Effector memory CD8-positive, alpha-beta T cell (primary cell): ENCODE data around the gene CDHR2.
"Not testable (repeated sequence)": the region's sequence is repeated elsewhere in the genome, so short reads cannot be mapped to it uniquely, and the experiment has no call there.

Experiments used
- ATAC-seq: fragments of 150-1000 bp; cut with Tn5 transposase; replicated peaks from 2 replicates; pipeline ENCODE4 v1.10.0; 2021; ENCODE audit warnings: mild to moderate bottlenecking, moderate library complexity
- DNase-seq, 3 experiments: peaks; one replicate each; pipeline ENCODE4 v3.0.0; 2021
- H3K27ac Mint-ChIP-seq, 2 donors: one replicate each; pipeline ENCODE4 v1.8.0; 2022; ENCODE audit warnings: mild to moderate bottlenecking in 2 of 2, mixed read lengths in 2 of 2, moderate library complexity in 2 of 2
- H3K27me3 Mint-ChIP-seq, 2 donors: one replicate each; pipeline ENCODE4 v1.8.0; 2022; ENCODE audit warnings: mixed read lengths in 2 of 2
- H3K36me3 Mint-ChIP-seq: one replicate; pipeline ENCODE4 v1.8.0; 2022; ENCODE audit warnings: mild to moderate bottlenecking, moderate library complexity, mixed read lengths; ENCODE audit not compliant: insufficient read depth
- H3K4me1 Mint-ChIP-seq, 2 donors: one replicate each; pipeline ENCODE4 v1.8.0; 2022; ENCODE audit warnings: low read depth in 2 of 2, mixed read lengths in 2 of 2
- H3K4me3 Mint-ChIP-seq, 2 donors: one replicate each; pipeline ENCODE4 v1.8.0; 2022; ENCODE audit warnings: mild to moderate bottlenecking in 2 of 2, mixed read lengths in 2 of 2, moderate library complexity in 2 of 2
- H3K9me3 Mint-ChIP-seq, 2 donors: one replicate each; pipeline ENCODE4 v1.8.0; 2022; ENCODE audit warnings: mixed read lengths in 2 of 2

Gene CDHR2

DNA sequence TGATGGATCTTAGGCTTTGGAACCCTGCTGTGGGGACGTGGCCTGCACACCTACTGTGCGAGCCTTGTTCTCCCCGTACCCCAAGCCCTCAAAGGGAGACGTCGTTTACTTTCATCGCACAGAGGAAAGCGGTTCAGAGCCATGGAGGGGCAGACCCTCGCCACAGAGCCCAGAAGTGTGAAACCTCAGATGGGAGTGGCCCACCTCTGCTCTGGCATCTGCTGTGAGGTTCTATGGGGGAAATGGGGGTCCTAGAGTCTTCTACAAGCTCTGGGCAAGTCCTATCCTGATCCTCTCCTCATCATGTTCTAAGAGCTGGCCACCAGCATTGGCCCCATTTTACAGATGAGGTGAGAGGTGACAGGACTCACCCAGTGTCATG, 8.2 kb upstream of the CDHR2 start:
- Mint-ChIP-seq H3K36me3 (peaks cover 46% of the 10 kb centered on the region), H3K4me3 (peak overlapping the region; percentile 89 to 91), H3K4me1 (peaks cover 49 to 59% of the 10 kb centered on the region in 2 donors), H3K27me3 (no peaks in the 10 kb centered on the region), H3K27ac (peak overlapping the region; percentile 92 to 98), H3K9me3 (no peaks in the 10 kb centered on the region)
- DNase-seq (peak; percentile 53 to 56 (median 54)), ATAC-seq (peak; percentile 3)

DNA sequence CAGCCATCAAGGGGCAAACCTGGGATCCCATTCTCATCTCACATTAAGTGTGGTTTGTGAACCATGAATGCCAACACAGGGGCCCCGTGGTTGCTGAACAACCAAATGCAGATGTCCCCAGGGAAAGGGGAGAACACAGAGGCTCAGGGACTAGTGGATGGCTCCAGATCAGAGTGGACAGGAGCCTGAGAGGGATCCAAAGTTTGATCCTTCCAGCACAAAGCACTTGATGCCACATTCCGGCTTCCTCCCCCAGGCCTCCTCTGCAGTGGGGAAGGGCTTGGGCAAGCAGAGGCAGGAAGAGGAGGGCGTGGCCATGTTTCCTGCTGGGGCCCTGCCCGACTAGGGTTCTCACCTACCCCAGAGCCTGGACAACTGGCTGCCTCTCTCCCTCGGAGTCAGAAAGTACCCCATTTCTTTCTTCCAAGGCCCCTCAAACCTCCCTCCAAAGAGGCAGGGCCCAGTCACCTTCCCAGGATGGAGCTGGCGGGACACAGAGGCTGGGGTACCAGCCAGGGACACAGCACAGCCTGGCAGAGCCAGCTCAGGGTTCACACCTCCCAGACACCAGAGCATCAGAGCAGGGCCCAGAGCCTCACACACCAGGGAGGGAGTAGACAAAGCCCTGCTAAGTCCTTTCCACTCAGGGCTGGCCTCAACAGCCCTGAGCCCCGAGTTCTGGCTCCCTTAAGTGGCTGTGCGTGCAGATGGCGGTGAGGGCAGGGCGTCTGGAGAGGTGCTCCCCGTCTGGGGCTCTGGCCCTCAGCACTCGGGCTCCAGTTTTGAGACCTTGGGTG, 7.6 kb upstream of the CDHR2 start:
- Mint-ChIP-seq H3K27me3 (no peaks in the 10 kb centered on the region), H3K4me3 (peak overlapping the region; percentile 89 to 91), H3K27ac (peak overlapping the region; percentile 92 to 98), H3K4me1 (peaks cover 49 to 59% of the 10 kb centered on the region in 2 donors), H3K36me3 (peaks cover 40% of the 10 kb centered on the region), H3K9me3 (no peaks in the 10 kb centered on the region)
- ATAC-seq (peak; percentile 14), DNase-seq (peak; percentile 65 to 72 (median 67))

- peak overlapping the region; percentile 89 to 91 for H3K4me3 Mint-ChIP-seq
- no peaks in the 10 kb centered on the region for H3K27me3 Mint-ChIP-seq
- H3K4me1 Mint-ChIP-seq: peaks cover 49 to 59% of the 10 kb centered on the region in 2 donors
Observed at GRCh38 chr5:176542135-176542595, 7.0 kb upstream of the CDHR2 start.

GRCh38 chr5:176542596-176543427, 6.3 kb upstream of the CDHR2 start:
- peak overlapping the region; percentile 89 to 91 for H3K4me3 Mint-ChIP-seq
- H3K4me1 Mint-ChIP-seq: peaks cover 49 to 62% of the 10 kb centered on the region in 2 donors
- H3K9me3 Mint-ChIP-seq: no peaks in the 10 kb centered on the region
- peak overlapping the region; percentile 92 to 98 for H3K27ac Mint-ChIP-seq
- no peaks in the 10 kb centered on the region for H3K27me3 Mint-ChIP-seq
- ATAC-seq (peak; percentile 18), DNase-seq (peak in 2 of 3 experiments; percentile 26 to 28)
- peaks cover 30% of the 10 kb centered on the region for H3K36me3 Mint-ChIP-seq

More at GRCh38 chr5:176542135-176542595, 7.0 kb upstream of the CDHR2 start:
- ATAC-seq (no peak), DNase-seq (peak; percentile 43 to 53 (median 46))
- Mint-ChIP-seq H3K36me3 (peaks cover 36% of the 10 kb centered on the region), H3K9me3 (no peaks in the 10 kb centered on the region), H3K27ac (peak overlapping the region; percentile 92 to 98)

GRCh38 chr5:176543428-176544182, 5.5 kb upstream of the CDHR2 start:
- H3K27me3 Mint-ChIP-seq: no peaks in the 10 kb centered on the region
- ATAC-seq: peak; percentile 64
- no peaks in the 10 kb centered on the region for H3K9me3 Mint-ChIP-seq
- peak; percentile 61 to 71 (median 63) for DNase-seq
- H3K27ac Mint-ChIP-seq: peak overlapping the region; percentile 75 to 92
- peaks cover 44 to 57% of the 10 kb centered on the region in 2 donors for H3K4me1 Mint-ChIP-seq
- H3K36me3 Mint-ChIP-seq: peaks cover 30% of the 10 kb centered on the region
- H3K4me3 Mint-ChIP-seq: peak overlapping the region; percentile 88 to 89

DNA sequence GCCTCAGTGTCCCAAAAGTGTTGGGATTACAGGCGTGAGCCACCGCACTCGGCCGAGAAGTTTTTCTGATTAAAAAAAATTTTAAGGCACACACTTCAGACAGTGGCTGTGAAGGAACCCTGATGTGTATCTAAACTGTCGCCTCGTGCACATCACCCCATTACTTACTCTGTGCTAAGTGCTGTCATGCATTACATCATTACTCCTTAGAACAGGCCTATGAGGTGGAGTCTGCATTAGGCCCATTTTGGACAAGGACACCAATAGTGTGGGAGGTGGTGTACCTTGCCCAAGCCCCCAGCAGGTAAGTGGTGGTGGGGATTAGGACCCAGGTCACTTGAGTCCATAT, 3.8 kb upstream of the CDHR2 start:
- H3K4me1 Mint-ChIP-seq: peaks cover 36 to 49% of the 10 kb centered on the region in 2 donors
- peak overlapping the region in 1 of 2 donors; percentile 10 for H3K27ac Mint-ChIP-seq
- H3K4me3 Mint-ChIP-seq: peak overlapping the region in 1 of 2 donors; percentile 89

GRCh38 chr5:176545737-176546509, 3.2 kb upstream of the CDHR2 start:
- Mint-ChIP-seq H3K27me3 (no peaks in the 10 kb centered on the region), H3K4me3 (no peak overlapping the region), H3K27ac (peak overlapping the region in 1 of 2 donors; percentile 10), H3K36me3 (peaks cover 25% of the 10 kb centered on the region), H3K4me1 (peaks cover 30 to 49% of the 10 kb centered on the region in 2 donors), H3K9me3 (no peaks in the 10 kb centered on the region)
- DNase-seq (no peak), ATAC-seq (no peak)

More for the DNA sequence above, 3.8 kb upstream of the CDHR2 start:
- ATAC-seq: no peak
- Mint-ChIP-seq H3K27me3 (no peaks in the 10 kb centered on the region), H3K36me3 (peaks cover 30% of the 10 kb centered on the region), H3K9me3 (no peaks in the 10 kb centered on the region)
- DNase-seq: no peak

- Mint-ChIP-seq H3K27me3 (no peaks in the 10 kb centered on the region), H3K4me1 (peaks cover 20 to 36% of the 10 kb centered on the region in 2 donors), H3K36me3 (peaks cover 11% of the 10 kb centered on the region), H3K4me3 (no peak overlapping the region), H3K9me3 (no peaks in the 10 kb centered on the region), H3K27ac (peak overlapping the region; percentile 60 to 73)
- ATAC-seq: peak; percentile 23
- no peak for DNase-seq
Observed at GRCh38 chr5:176547802-176548201, 1.3 kb upstream of the CDHR2 start.

GRCh38 chr5:176549871-176550270, 729 bp downstream of the CDHR2 start:
- ATAC-seq: no peak
- peak overlapping the region; percentile 80 to 86 for H3K27ac Mint-ChIP-seq
- DNase-seq: no peak
- no peaks in the 10 kb centered on the region for H3K27me3 Mint-ChIP-seq
- no peaks in the 10 kb centered on the region for H3K9me3 Mint-ChIP-seq
- no peak overlapping the region for H3K4me3 Mint-ChIP-seq
- H3K36me3 Mint-ChIP-seq: peaks cover 6% of the 10 kb centered on the region
- peaks cover 24 to 38% of the 10 kb centered on the region in 2 donors for H3K4me1 Mint-ChIP-seq

GRCh38 chr5:176550275-176550831, 1.2 kb downstream of the CDHR2 start:
- no peak for DNase-seq
- H3K27me3 Mint-ChIP-seq: no peaks in the 10 kb centered on the region
- no peak for ATAC-seq
- peaks cover 6% of the 10 kb centered on the region for H3K36me3 Mint-ChIP-seq
- peaks cover 24 to 40% of the 10 kb centered on the region in 2 donors for H3K4me1 Mint-ChIP-seq
- peak overlapping the region; percentile 18 to 64 for H3K4me3 Mint-ChIP-seq
- H3K9me3 Mint-ChIP-seq: no peaks in the 10 kb centered on the region
- peak overlapping the region; percentile 80 to 86 for H3K27ac Mint-ChIP-seq

- ATAC-seq, DNase-seq, H3K36me3 Mint-ChIP-seq, H3K27me3 Mint-ChIP-seq, H3K9me3 Mint-ChIP-seq: not testable (repeated sequence)
- peaks cover 27 to 38% of the 10 kb centered on the region in 2 donors for H3K4me1 Mint-ChIP-seq
- H3K4me3 Mint-ChIP-seq: peak overlapping the region; percentile 3 to 64
- H3K27ac Mint-ChIP-seq: peak overlapping the region; percentile 80 to 86
Observed at GRCh38 chr5:176550937-176551336, 1.8 kb downstream of the CDHR2 start.

DNA sequence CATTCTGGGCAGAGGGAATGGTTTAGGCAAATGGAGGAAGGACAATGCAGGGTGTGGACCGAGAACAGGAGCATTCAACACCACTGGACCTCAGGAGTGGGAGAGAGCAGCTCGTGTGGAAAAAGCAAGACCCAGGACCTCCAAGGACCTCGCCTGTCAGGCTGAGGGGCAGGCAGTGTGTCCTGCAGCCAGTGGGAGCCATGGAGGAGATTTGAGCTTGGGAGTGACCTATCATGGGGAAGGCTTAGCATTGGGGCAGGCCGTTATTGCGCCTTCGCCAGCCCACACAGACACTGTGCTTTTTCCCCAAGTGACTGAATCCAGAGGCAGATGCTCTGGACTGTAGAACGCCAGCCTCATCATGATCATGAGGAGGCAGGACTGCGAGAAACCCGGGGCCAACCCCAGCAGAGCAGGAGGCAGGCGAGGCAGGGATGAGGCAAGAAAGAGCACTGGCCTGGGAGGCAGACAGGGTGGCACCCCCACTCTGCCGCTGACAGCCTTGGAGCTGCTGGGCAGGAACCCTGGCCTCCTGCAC, 3.3 kb downstream of the CDHR2 start:
- Mint-ChIP-seq H3K9me3 (no peaks in the 10 kb centered on the region), H3K36me3 (peaks cover 6% of the 10 kb centered on the region), H3K27me3 (no peaks in the 10 kb centered on the region), H3K4me3 (no peak overlapping the region), H3K27ac (peak overlapping the region; percentile 59 to 66), H3K4me1 (peaks cover 29 to 39% of the 10 kb centered on the region in 2 donors)
- DNase-seq: no peak
- no peak for ATAC-seq
